Coronary artery (tissue), 2 donors: ENCODE results near the gene GOSR2.
"Not testable (repeated sequence)": the region's sequence is repeated elsewhere in the genome, so short reads cannot be mapped to it uniquely, and the experiment has no call there.

ENCODE experiments used
- DNase-seq: peaks from one replicate; pipeline ENCODE4 v3.0.0-alpha.2; 2017; ENCODE audit warnings: low spot score
- H3K27ac ChIP-seq, 2 donors: fragments of 200-600 bp; sonication (generic); one replicate each; pipeline ENCODE4 v1.5.1; 2016 to 2019
- H3K4me3 ChIP-seq: fragments of 200-600 bp; sonication (generic); 2 replicates; pipeline ENCODE4 v1.5.1; 2016; ENCODE audit warnings: mild to moderate bottlenecking, moderate library complexity
- TF ChIP-seq, protein P1 (sequence below): fragments of 200-600 bp; sonication (generic); IDR thresholded peaks from one replicate; pipeline ENCODE4 v1.5.1; 2019; ENCODE audit warnings: antibody characterized with exemption

The GOSR2 gene

DNA sequence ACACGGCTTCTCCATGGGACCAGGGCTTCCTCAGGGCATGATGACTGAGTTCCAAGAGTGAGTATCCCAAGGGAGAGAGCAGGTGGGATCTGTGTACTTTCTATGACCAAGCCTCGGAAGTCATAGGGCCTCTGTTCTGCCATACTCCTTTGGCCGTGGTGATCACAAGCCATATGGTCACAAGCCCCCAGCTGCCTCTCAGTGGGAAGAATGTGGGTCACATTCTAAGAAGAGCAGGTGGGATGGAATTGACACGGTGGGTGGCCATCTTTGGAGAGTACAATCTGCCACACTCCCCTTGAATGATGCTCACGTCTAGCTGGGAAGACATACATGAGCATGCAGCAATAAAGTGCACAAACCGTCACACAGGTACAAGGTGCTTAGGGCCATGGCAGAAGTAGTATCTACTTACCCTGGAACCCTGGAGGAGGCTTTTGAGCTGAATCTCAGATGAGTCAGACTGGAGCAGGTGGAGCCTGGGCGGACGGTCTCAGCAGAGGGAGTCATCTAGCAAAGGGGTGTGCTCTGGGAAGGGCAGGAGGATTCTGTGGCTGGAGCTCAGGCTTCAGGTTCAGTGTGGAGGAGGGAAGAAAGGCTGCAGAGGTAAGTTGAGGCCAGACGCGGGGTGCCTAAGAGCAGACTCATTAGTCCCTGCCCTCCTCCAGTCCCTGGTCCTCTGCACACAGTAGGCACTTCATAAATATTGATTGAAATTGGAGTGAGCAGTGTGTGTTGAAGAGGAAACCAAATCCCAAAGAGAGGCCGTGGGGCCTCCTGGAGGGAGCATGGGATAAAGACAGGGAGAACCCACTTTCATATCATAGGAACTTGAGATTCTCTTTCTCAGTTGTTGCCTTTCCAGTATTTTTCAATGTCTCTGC, 26.6 kb downstream of the GOSR2 start:
- TF ChIP-seq, protein P1, sequence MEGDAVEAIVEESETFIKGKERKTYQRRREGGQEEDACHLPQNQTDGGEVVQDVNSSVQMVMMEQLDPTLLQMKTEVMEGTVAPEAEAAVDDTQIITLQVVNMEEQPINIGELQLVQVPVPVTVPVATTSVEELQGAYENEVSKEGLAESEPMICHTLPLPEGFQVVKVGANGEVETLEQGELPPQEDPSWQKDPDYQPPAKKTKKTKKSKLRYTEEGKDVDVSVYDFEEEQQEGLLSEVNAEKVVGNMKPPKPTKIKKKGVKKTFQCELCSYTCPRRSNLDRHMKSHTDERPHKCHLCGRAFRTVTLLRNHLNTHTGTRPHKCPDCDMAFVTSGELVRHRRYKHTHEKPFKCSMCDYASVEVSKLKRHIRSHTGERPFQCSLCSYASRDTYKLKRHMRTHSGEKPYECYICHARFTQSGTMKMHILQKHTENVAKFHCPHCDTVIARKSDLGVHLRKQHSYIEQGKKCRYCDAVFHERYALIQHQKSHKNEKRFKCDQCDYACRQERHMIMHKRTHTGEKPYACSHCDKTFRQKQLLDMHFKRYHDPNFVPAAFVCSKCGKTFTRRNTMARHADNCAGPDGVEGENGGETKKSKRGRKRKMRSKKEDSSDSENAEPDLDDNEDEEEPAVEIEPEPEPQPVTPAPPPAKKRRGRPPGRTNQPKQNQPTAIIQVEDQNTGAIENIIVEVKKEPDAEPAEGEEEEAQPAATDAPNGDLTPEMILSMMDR, result no peak
- H3K4me3 ChIP-seq, result no peak overlapping the region
- no peak for DNase-seq
- no peak overlapping the region for H3K27ac ChIP-seq

DNA sequence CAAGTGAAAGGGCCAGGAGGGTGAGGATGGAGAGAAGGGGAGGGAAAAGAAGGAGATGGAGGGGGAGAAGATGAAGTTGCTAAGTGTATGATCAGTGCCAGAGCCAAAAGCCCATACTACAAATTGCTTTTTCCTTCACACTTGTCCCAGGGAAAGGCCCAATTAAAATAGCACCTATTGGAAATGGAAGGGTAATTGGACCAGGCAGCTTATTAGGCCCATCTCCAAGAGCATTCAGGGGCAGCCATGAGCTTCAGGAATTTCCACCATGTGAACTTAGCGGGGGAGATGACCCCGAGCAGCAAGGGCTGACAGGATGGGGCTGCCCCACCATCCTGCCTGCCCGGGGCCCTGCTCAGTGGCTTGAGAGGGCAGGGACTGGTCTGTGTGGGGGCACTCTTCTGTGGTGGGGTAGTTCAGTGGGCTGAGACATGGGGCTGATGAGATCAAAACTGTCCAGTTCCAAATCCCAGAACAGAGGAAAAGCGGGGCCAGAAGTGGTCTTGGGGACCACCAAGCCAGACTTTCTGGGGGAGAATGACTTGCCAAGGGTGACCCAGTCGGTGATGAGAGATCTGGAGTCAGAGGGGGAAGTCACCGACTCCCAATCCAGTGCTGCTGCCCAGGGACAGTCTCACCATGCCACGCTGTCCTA, 27.5 kb downstream of the GOSR2 start:
- TF ChIP-seq, protein P1, result no peak
- Histone ChIP-seq H3K27ac (no peak overlapping the region), H3K4me3 (no peak overlapping the region)
- no peak for DNase-seq

DNA sequence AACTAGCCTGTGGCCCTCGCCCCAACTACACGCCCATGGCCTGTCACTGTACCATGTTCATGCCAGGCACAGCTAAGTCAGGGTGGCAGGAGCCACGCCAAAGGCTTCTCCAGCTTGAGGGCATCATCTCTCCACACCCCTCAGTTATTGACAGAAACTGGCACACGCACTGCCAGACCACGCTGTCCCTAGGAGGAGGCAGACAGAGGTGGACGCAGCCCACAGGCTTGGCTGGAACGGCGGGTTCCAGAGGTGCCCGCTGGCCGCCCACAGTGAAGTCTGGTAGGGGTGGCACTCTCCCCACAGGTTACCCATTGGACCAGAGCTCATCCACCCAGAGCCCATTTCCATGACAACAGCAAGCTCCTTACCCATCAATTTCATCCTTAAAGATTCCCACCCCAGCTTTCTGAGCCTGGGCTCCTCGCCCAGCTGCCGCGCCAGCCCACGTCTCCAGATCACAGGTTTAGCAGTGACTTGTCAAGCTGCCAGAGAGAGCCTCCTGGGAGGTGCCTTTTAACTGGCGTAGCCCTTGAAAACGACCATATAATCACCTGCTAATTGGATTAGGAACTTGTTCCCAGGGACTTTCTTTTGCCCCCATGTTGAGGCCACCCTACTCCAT, 28.1 kb downstream of the GOSR2 start:
- Histone ChIP-seq H3K27ac (no peak overlapping the region), H3K4me3 (no peak overlapping the region)
- no peak for DNase-seq
- TF ChIP-seq, protein P1, result no peak

GRCh38 chr17:46951706-46952105, 28.7 kb downstream of the GOSR2 start:
- DNase-seq, result no peak
- no peak overlapping the region for H3K27ac ChIP-seq
- TF ChIP-seq, protein P1, result no peak

DNA sequence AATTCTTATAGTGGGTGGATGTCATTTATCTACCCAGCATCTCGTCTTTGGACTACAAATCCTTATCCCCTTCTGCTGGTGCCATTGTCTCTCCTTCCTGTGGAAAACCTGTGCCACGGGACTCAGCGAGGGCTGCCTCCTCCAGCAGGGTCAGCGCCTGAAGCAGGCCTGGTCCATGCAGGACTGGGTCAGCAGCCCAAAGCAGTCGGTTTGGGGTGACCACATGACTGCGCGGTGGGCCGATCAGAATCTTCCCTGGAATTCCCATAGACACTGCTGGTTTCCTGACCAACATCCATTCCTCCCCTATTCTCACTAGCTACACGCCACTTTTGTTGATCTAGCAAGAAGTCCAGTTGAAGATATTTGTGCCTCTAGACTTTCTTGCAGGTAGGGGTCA, 29.2 kb downstream of the GOSR2 start:
- TF ChIP-seq, protein P1, result no peak
- DNase-seq, result no peak
- no peak overlapping the region for H3K27ac ChIP-seq
- H3K4me3 ChIP-seq, result no peak overlapping the region

More at GRCh38 chr17:46951706-46952105, 28.7 kb downstream of the GOSR2 start:
- H3K4me3 ChIP-seq, result no peak overlapping the region

- H3K27ac ChIP-seq, DNase-seq: not testable (repeated sequence)
Observed at GRCh38 chr17:46953191-46953590, 30.2 kb downstream of the GOSR2 start.

GRCh38 chr17:46958041-46958591, 35.2 kb downstream of the GOSR2 start:
- H3K4me3 ChIP-seq, result no peak overlapping the region
- TF ChIP-seq, protein P1, result no peak
- no peak overlapping the region for H3K27ac ChIP-seq
- no peak for DNase-seq

More at GRCh38 chr17:46953191-46953590, 30.2 kb downstream of the GOSR2 start:
- not testable (repeated sequence) for H3K4me3 ChIP-seq
